ENCODE results near the gene TBC1D10B. TPM values are rescaled to one million over a fixed set of nuclear protein-coding genes. Genes with fewer than 3 reads are reported as not detected.

Gene TBC1D10B
- total and polyA plus RNA-seq, 9 of the 15 experiments (the other 6 are each of a cell fraction or from before 2014, with no cell fraction given): 2.2 to 55.4 (median 17.5) TPM

GRCh38 chr16:30407102-30407803 is 37.0 kb upstream of the TBC1D10B start, which contains the start of gene ZNF771 (continued):
- TF ChIP-seq ZNF324 (CRISPR knock-in tag; IDR thresholded peaks at IDR 0.05): no peak
- TF ChIP-seq MLLT1 (IDR thresholded peaks at IDR 0.05): no peak
- TF ChIP-seq RNF219 (CRISPR knock-in tag; IDR thresholded peaks at IDR 0.05): no peak
- TF ChIP-seq HIVEP1 (CRISPR knock-in tag; IDR thresholded peaks at IDR 0.05): no peak
- no peak for TF ChIP-seq MTF1 (CRISPR knock-in tag; IDR thresholded peaks at IDR 0.05; ENCODE audit: borderline replicate concordance)
- no peak for TF ChIP-seq TRIM28 (IDR thresholded peaks at IDR 0.05)
- no peak for TF ChIP-seq ZNF282 (CRISPR knock-in tag; IDR thresholded peaks at IDR 0.05)
- TF ChIP-seq KLF16 (IDR thresholded peaks at IDR 0.05): no peak
- no peak for TF ChIP-seq RBM17 (IDR thresholded peaks at IDR 0.05; ENCODE audit: borderline replicate concordance, low read depth, low read length)
- TF ChIP-seq FOS (IDR thresholded peaks at IDR 0.05; ENCODE audit: extremely low read depth, insufficient read length): no peak
- TF ChIP-seq PRDM10 (IDR thresholded peaks at IDR 0.05; ENCODE audit: partially characterized antibody): no peak
- TF ChIP-seq ESRRB (CRISPR knock-in tag; IDR thresholded peaks at IDR 0.05; ENCODE audit: borderline replicate concordance): no peak
- peak; percentile 93 for TF ChIP-seq POLR2A (conservative IDR thresholded peaks at IDR 0.05)
- no peak for TF ChIP-seq ARID2 (IDR thresholded peaks at IDR 0.05)
- no peak for TF ChIP-seq STAG1 (CRISPR knock-in tag; IDR thresholded peaks at IDR 0.05; ENCODE audit: borderline replicate concordance)
- TF ChIP-seq CBX5 (IDR thresholded peaks at IDR 0.05; ENCODE audit: borderline replicate concordance, low read depth): no peak
- no peak for TF ChIP-seq ELF4 (CRISPR knock-in tag; IDR thresholded peaks at IDR 0.05)
- TF ChIP-seq MCM7 (IDR thresholded peaks at IDR 0.05): no peak
- TF ChIP-seq GATAD2B (IDR thresholded peaks at IDR 0.05; ENCODE audit: borderline replicate concordance): no peak
- TF ChIP-seq NFIC (IDR thresholded peaks at IDR 0.05): peak; percentile 82
- TF ChIP-seq ZFP36 (IDR thresholded peaks at IDR 0.05; ENCODE audit: low read depth, low read length, partially characterized antibody): no peak
- TF ChIP-seq RFX5 (IDR thresholded peaks at IDR 0.05; ENCODE audit: low read depth, low read length): no peak
- TF ChIP-seq FOXK1 (CRISPR knock-in tag; IDR thresholded peaks at IDR 0.05; ENCODE audit: borderline replicate concordance): no peak
- TF ChIP-seq U2AF1 (optimal IDR thresholded peaks at IDR 0.05; ENCODE audit: low read depth, low read length): no peak
- TF ChIP-seq POU5F1 (IDR thresholded peaks at IDR 0.05; ENCODE audit: borderline replicate concordance, low read depth, low read length, partially characterized antibody): no peak

All from K562 (cell line).